ENCODE measurements around the gene SMG6.

DNA sequence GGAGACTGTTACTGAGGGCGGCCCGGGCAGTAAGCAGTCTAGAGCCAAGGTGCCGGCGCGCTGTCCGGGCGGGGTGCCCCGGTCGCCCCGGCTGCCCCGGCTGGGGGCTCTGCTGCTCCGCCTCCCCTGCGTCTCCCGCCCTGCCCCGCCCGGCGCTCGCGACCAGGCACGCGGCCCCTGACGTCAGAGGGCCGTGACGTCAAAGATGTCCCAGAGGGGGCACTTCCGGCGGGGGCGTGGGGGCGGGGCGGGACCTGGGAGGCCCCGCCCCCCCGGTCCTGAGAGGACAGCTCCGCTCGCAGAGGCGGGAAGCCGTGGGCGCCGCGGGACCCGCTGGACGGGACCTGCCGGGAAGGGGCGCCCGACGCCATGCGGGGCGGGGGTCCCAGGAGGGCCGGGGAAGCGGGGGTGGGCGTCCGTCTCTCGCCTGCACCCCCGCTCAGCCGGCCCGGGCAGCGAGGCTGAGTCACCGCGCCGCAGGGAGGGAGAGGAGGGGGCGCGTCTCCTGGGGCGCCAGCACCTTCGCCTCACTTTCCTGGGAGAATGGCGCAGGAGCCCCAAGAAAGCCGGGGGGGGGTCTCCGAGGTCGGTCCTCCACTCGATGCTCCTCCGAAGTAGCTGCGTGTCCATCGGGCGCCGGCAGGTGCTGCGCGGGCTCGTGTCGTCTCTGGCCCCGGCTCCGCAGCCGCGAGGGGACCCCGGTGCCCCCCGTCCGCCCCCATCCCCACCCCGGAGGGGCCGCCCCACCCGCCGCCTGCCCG is 253.1 kb downstream of the SMG6 start:
- TF ChIP-seq CTCF (IDR thresholded peaks at IDR 0.05) (no peak), POLR2A (IDR thresholded peaks at IDR 0.05) (no peak)
